ENCODE measurements around the gene SFSWAP.
A peak's percentile ranks its signal among the peaks of the same experiment; 100 is the strongest.

The SFSWAP gene

DNA sequence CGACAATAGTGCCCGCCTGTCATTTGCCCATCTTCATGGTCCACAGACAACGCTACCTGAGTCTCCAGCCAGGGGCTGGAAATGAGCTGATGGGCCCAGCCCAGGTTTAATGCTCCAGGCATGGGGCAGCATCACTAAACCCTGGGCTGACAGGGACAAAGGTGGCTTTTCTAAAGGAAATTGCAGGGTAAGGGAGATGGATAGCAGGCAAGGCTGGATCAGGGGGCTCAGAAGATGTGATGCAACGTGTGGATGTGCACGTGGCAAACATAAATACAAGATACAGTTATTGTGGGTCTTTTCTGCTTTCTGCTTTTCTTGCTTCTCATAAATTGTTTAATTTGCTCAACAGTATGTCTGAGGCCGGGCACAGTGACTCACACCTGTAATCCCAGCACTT lies 113.6 kb downstream of the SFSWAP start:
- DNase-seq = no peak

DNA sequence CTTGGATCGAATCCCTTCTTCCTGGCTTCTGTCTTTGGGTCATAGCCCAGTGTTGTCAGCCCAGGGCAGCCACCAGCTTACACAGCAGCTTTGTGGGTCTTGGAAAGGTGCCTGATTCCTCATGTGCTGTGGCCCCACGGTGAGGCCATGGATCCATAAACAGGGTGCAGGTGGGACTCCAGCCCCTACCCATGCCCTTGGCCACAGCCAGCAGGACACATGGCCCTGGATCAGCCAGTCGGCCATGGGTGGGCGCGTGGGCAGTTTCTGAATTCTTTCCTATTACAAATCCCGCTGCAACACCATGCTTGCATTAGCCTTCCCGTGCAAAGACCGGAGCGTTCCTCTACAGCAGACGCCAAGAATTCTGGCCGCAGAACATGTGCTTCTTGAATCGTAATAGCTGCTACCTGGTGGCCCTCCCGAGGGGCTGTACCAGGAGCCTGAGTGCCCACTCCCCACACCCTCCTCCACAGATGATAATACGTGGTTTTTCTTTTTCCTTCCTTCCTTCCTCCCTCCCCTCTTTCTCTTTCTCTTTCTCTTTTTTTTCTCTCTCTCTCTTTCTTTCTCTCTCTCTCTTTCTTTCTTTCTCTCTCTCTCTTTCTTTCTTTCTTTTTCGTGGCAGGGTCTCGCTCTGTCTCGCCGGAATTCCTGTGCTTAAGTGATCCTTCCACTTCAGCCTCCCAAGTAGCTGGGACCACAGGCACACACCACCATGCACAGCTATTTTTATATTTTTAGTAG lies 114.4 kb downstream of the SFSWAP start:
- DNase-seq = no peak

DNA sequence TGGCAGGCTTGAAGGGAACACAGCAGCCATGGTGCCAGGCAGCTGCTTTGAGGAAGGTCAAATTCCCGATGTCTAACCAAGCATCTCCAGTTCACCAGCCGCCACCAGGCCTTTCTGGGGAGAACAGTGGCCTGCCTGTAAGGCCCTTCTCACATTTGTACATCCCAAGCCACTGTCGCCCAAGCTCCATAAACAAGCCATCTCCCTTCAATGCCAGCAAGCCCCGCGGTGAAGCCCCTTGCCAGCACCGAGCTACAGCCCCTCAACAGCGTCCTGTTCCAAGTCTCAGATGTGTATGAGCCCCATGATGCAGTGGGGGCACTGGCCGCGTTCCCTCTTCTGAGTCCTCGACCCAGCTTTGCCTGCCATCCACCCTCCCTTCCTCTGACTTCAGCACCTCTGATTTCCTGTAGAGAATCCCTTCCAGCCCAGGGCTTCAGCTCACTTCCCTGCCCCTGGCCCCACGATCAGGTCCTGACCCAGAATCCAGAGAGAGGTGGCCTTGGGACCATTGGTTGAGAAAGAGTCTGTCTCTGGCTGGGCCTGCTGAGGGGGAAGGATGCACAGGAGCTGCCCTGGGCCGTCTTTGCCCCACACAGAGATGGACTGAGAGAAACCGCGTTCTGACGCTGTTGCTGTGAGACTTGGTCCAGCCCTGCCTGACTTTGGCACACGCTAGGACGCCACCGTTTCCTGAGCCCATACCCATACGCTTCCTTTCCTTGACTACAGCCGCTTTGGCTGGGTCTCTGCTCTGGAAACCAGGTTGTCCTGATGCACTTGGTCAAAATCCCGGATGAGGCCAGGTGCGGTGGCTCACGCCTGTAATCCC lies 115.4 kb downstream of the SFSWAP start:
- DNase-seq = no peak

DNA sequence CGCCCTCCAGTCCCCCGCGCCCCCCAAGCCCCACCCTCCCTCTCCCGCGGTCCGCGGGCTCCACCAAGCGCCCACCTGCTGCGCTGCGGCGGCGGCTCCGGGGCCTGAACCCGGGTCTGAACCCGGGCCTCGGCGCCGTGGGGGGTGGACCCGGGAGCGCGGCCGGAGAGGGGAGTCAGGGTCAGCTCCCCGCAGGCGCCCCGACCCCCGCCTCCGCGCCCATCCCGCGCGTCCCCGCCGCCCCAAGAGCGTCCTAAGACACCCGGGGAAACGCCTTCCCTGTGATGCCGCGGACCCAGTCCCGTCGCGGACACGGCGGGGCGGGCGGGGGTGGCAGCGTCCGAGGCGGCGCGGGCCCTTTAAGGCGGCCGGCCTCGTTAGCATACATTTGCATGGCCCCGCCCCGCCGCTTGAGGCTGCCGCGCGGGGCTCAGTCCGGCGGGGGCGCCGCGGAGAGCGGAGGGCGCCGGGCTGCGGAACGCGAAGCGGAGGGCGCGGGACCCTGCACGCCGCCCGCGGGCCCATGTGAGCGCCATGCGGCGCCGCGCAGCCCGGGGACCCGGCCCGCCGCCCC lies 117.2 kb downstream of the SFSWAP start, which contains the start of gene MMP17:
Gene MMP17, plus strand, starts transcription at position 433 of the 574 bp plus-strand sequence. Its CDS starts 102 bp downstream, at position 535.
- peak in 1 of 2 experiments; percentile 90 for DNase-seq

DNA sequence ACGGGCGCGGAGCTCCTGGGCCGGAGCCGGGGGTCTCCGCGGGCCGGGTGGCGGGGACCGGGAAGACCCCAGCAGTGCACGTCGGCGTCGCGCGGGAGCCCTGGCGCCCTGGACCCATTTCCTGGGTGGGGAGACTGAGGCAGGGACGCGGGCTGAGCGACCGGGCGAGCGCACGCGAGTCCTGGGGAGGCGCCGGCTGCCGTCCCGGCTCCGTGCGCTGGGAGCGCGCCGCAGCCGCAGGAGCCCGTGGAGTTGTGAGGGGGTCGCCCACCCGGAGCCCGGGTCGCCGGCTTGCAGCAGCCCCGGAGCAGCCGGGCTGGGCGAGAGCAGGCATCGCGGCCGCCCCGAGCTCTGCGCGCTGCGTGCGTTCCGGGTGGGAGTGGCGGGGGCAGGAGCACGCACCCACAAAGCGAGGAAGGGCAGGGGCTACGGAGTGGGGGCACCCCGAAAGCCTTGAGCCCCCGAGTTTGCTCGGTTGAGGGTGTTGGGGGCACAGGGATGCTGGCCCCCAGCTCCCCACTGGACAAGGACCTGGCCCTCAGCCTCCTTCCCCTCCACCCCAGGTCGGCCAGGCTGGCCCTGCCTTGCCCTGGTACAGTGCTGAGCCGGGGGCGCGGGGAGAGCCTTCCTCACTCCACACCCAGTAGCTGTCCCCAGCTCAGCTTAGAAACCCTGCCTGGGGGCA lies 117.9 kb downstream of the SFSWAP start:
- peak in 1 of 2 experiments; percentile 77 for DNase-seq

DNA sequence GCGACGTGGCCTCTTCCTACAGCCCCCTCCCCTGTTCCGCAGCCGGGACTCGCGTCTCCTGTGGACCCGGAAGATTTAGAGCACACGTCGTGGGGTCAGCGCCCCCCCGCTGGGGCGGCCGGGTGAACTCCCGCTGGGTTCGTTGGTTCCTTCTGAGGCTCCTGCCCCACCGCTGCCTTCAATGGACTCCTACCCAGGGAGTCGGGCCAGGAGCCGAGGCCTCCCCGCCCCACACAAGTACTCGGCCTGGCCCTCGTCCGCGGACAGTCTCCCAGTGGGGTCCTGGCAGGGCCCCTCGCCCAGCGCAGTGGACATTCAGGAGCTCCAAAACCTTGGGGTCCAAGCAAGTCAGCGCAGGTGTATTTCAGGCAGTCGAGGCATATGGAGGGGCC lies 118.5 kb downstream of the SFSWAP start:
- peak in 1 of 2 experiments; percentile 77 for DNase-seq

DNA sequence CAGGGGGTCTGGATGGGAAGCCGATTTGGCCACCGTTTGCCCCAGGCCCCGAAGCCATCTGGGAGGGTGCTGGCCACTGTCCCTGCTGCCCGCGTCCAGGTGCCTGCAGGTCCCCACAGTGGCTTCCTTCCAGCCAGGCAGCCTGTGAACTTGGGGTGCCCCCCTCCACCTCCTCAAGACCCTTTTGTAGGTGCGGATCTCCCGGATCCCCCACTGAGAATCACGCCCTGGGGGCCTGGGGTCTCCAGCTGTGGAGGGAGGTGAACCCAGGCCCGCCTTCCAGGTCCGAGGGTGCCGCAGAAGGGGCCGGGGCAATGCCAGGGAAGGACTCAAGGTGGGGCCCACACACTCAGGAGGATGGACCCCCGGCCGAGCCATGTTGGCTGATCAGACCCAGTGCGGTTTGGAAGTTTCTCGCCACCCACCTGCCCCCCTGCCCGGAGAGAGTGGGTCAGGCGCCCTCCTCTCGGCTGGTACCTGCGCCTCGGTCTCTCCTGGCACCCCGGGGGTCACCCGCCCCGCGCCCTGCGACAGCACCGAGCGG lies 119.0 kb downstream of the SFSWAP start:
- peak in 1 of 2 experiments; percentile 71 for DNase-seq

DNA sequence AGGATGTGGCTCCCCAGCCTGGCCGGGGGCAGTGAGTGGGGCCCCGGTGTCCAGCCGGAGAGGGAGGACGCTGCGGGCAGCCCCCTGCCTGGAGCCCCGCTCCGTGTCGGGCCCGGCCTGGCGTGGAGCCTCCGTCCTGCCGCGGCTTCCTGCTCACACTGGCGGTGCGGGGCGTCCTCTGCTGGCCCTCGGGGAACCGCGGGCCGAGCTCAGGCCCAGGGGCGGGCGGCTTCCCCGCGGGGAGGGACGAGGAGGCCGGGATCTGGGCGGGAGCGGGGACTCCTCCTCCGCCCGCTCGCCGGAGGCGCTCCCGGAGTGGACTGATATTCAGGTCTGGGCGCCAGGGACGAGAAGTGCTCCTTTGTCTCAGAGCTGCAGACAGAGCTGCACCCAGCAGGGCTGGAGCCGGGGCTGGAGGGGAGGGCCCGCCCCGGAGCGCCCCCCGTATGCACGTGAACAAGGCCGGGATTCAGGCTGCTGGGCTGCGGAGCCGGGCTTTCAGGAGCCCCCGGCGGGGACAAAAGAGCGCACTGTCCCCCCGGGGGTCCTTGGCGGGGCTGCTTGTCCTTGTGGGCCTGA lies 119.5 kb downstream of the SFSWAP start:
- DNase-seq = peak; percentile 67 to 96

DNA sequence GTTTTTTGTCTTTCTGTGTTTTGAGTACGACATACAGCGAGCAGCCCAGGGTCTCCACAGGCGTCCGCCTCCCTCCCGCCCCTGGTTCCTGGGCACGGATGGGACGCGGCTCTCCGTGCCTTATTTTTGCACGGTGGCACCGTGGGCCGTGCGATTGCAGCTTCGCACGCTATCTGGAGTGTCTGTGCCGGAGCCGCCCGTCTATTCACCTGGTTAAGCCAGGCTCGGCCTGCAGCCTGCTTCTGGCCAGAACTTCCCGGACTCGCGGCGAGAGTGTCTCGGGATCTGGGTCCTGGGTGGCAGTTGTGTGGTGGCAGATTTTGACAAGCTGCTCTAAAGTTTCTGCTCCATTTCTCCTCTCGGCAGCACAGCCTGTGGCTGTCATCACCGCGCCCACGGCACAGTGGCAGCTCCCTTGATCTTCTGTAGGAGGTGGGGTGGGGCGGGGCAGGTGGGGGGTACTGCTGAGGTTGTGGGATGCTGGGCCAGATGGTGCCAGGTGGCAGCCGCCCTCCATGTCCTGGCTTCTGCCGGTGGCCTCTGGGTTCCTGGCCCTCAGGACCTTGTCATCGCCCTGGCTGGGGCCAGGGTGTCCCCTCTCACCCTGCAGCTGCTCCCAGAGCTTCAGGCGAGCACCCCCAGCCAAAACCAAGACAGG lies 120.2 kb downstream of the SFSWAP start:
- DNase-seq = peak; percentile 62 to 85

DNA sequence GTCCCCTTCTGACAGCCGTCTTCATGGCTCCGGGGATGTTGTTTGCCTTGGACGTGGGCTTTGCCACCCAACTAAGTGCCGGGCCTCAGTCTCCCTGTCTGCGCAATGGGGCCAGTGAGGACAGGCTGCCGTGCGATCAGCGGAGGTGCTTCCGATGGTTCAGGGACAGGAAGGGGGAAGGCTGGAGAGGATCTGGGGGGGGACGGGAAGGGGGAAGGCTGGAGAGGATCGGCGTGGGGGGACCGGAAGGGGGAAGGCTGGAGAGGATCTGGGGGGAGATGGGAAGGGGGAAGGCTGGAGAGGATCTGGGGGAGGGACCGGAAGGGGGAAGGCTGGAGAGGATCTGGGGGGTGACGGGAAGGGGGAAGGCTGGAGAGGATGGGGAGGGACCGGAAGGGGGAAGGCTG lies 120.7 kb downstream of the SFSWAP start:
- DNase-seq = peak in 1 of 2 experiments; percentile 48

DNA sequence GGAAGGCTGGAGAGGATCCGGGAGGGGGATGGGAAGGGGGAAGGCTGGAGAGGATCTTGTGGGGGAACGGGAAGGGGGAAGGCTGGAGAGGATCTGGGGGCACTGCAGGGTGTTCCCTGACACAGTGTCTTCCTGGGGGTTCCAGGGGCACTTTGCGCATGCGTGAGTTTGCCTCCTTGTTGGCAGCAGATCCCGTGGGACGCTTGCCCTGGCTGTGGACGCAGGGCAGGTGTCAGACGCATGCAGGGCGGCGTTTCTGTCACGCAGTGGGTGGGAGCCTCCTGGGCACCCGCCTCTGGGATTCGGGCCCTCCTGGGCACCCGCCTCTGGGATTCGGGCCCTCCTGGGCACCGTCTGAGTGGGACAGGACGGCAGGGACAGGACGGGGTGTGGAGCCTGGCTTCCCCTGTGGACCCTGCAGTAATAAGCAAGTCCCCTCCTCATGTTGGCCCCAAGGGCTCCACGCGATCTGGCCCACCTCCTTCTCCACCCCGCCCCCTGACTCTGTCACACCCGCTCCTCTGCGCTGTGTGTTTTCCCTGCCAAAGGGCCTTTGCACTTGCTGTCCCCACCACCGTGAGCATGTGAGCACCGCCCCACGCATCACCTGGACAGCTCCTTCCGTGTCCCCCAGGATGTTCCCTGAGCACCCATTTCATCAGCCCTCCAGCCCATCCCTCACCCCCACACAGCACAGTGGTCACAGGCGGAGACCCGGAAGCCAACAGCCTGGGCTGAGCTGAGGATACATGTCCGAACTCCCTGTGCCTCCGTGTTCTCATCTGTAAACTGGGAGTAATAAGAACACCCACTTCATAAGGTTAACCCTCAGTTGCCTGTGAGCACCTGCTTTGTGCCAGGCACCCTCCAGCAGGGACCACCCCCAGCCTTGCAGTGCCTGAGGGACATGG lies 121.7 kb downstream of the SFSWAP start:
- DNase-seq = peak; percentile 30 to 79

DNA sequence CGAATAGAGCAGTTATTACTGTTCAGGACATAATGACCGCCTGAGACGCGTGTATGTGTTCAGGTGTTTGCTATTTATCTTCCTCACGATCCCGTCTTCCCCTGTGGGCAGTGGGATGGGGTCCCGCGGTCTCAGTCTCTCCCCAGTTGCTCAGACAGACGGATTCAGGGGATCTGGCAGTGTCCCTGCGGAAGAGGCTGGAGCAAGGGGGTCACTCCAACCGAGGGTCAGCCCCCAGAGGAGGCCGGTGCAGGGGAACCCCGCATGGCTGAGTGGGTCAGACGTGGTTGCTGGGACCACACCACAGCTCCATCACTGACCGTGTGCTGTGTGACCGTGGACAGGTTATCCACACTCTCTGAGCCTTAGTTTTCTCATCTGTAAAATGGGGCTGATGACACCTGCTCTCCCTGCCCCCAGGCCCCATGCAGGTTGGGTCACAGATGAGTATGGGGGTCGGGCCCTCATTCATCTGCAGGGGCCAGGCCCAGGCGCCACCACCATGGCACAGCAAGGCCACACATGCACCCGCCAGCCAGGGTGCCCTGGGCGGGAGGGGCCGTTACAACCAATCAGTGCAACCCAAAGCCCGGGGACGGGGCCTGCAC lies 122.5 kb downstream of the SFSWAP start:
- DNase-seq = no peak

DNA sequence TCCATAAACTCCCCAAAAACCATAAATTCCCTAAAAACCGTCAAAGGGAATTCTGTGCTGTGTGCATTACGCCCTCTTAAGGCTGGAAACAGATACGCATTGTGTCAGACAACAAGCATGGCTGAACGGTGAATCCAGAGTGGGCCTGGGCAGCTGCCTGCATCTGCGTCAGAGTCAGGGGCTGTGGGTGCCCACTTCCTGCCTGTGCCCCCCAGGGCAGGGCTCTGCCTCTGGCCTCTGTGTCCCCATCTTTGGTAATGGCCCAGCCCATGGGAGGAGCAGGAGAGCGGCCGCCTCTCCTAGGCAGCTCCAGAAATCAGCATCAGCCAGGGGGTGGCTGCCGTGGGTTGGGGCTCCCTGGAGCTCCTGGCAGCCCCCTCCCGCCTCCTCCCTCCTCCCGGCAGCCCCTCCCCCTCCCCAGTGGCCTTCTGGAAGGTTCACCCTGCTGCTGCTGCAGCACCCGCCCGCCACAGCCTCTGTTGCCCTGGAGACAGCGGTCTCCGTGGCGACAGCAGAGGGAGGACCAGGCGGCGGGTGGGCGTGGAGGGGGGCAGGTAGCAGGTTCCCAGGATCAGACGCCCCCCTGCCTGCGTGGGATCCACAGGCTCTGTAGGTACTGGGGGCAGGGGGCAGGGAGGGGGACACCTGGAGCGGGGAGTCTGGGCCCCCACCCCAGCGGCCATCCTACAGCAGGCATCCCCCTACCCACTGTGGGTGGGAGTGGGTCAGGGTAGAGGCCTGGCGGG lies 123.2 kb downstream of the SFSWAP start:
- peak in 1 of 2 experiments; percentile 31 for DNase-seq

DNA sequence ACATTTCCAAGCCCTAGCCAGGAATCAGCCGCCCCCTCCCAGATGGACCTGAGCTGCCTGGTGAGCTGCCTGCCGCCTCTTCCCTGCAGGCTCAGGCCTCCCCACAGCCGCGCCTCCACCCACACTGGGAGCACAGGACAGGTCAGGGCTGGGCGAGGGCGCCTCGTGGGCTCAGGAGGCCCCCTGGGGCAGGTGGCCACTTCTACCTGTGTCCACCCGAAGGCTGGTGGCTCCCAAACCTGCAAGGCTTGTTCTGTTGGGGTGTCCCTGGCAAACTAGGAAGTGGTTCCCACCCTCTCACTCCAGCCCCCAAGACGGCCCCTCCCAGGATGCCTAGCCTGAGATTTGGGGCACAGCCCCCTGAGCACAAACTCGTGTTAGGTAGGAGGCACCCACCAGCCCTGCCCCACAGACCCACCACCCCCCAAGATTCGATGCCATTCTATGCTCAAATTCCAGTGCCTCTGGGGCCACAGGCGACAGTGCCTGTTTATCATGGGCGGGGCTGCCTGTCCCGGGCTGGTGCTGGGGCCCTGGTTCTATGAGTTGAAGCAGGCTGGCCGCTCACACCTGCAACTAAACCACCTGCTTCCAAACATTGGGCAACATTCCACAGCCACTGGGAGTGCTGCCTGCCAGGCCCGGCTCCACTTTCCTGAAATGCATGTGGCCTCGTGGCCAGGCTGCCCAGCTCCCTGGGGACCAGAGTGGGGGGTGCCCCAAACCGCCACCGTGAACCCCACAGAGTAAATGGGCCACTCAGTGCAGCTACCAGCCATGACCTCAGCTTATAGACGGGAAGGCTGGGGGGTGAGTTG lies 124.1 kb downstream of the SFSWAP start:
- DNase-seq = peak in 1 of 2 experiments; percentile 55

DNA sequence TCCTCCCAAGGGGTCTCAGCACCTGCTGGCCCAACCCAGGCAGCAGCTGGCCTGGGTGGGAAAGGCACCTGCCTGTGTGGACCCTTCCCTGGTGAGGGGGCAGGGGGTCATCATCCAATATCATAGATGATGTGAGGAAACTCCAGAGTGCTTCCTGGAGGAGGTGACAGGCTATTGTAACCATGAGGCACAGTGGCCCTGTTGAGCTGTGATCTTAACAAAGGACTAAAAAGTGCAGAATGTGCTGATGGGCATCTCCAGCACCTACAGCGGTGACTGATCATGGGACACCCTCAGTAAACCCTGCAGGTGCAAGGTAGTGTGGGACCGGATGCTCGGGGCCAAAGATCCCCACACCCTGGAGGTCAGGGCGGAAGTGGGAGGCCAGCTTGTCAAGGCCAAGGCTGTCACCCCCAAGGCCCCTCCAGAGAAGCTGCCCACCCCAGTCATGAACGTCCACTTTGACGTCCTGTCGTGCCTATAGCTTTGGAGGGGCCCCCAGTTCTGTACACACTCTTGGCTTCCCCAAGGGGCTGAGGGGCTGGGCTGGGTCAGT lies 124.8 kb downstream of the SFSWAP start:
- DNase-seq = no peak

DNA sequence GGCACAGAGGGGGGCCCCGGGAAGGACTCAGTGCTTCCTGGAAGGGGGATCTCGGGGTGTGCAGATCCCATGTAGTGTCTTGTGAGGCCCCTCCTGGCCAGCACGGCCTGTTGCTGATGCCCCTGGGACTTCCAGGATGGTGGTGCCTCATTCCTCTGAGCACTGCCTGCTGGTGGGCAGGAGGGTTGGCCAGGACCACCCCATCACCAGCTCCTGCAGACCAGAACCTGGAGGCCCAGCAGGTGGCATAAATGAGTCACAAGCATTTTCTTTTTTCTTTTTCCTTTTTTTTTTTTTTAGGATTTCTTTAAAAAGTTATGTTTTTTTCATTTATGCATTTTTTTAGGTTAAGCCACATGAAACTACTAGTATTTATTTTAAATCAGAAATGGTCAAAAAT lies 125.3 kb downstream of the SFSWAP start:
- no peak for DNase-seq

DNA sequence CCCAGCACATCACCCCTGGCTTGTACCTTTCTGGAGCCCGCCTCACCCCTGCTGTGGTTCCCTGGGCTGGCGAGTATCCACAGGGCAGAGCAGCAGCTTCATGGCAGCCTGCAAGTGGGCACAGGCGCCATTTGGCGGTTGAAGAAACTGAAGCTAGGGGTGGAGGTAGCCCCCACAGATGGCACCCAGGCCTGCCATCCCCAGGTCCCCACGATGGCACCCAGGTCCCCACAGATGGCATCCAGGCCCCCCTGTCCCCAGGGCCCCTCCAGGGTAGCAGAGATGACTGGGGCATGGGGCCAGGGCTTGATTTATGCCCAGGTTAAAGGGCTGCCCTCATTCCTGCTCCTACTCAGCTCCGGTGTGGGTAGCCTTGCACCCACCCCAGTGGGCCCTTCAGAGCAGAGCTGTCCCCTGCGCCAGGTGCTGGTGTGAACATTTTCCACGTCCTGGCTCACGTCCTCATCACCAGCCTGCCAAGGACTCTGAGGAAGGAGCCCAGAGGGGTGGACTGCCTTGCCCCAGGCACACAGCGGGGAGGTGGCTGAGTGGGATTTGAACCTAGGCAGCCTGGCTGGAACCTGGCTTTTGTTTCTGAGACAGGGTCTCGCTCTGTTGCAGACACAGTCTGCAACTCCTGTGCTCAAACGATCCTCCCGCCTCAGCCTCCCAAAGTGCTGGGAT lies 126.0 kb downstream of the SFSWAP start:
- DNase-seq = no peak

Measured in NCI-H526 (cell line).